ENCODE data around the gene ABHD12.
A peak's percentile ranks its signal among the peaks of the same experiment; 100 is the strongest.

Gene ABHD12

DNA sequence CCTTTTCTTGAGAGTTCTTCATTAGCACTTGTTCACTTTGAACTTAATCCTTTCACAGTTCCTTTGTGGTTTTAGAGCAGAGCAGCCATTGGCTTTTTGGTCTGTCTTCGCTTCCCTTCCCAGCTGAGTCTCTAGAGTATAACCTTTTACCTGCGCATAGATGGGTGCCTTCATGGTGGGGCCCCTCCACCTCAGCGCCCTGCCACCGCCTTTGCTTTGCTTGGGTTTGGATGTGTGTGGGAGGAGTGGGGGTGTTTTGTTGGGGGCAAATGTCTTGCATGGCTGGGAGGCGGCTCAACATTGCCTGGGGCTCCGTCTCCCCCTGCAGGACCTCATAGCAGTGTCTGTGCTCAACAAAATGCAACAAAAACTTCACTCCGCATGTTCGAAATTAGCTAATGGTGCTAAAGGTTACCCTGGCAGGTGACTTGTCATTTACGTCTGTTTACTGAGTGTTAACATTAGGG is 130.8 kb downstream of the ABHD12 start:
- Histone ChIP-seq H3K36me3 (ENCODE audit: insufficient read depth, low read length) (peaks cover 36% of the 10 kb centered on the region), H3K4me1 (ENCODE audit: control insufficient read depth, insufficient read depth, low read length, unreplicated experiment) (peaks cover 20% of the 10 kb centered on the region), H3K79me2 (ENCODE audit: control insufficient read depth, insufficient read depth, low read length, unreplicated experiment) (peaks cover 54% of the 10 kb centered on the region)

DNA sequence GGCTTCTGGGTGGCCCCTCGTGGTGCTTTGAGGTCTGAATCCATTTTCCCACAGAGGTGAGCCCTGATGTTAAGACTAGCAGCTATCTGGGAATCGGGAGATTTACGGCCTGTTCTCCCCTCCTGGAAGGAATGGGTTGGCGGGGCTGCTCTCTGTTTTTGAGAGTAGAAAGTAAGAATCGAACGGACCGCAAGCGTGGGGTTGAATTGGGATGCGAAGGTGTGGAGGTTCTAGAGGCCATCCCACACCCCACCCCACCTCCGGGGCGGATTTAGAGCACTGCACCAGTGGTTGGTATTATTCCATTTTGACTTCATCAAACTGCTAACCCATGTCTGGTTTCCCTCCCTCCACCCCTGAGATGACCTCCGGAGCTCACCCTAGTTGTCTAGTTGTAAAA is 131.3 kb downstream of the ABHD12 start:
- H3K4me1 ChIP-seq (ENCODE audit: control insufficient read depth, insufficient read depth, low read length, unreplicated experiment) = peaks cover 25% of the 10 kb centered on the region
- H3K4me3 ChIP-seq (ENCODE audit: low read depth, low read length) = no peak overlapping the region
- peaks cover 40% of the 10 kb centered on the region for H3K36me3 ChIP-seq (ENCODE audit: insufficient read depth, low read length)
- H3K79me2 ChIP-seq (ENCODE audit: control insufficient read depth, insufficient read depth, low read length, unreplicated experiment) = peaks cover 59% of the 10 kb centered on the region
- H3K27ac ChIP-seq (ENCODE audit: low read depth, low read length) = no peak overlapping the region
- no peaks in the 10 kb centered on the region for H3K27me3 ChIP-seq (ENCODE audit: insufficient read depth, low read length)
- no peak overlapping the region for H2AFZ ChIP-seq (ENCODE audit: low read length, unreplicated experiment)

More for the DNA sequence above, 130.8 kb downstream of the ABHD12 start:
- no peaks in the 10 kb centered on the region for H3K27me3 ChIP-seq (ENCODE audit: insufficient read depth, low read length)
- H2AFZ ChIP-seq (ENCODE audit: low read length, unreplicated experiment) = no peak overlapping the region
- H3K4me3 ChIP-seq (ENCODE audit: low read depth, low read length) = no peak overlapping the region
- H3K27ac ChIP-seq (ENCODE audit: low read depth, low read length) = no peak overlapping the region

DNA sequence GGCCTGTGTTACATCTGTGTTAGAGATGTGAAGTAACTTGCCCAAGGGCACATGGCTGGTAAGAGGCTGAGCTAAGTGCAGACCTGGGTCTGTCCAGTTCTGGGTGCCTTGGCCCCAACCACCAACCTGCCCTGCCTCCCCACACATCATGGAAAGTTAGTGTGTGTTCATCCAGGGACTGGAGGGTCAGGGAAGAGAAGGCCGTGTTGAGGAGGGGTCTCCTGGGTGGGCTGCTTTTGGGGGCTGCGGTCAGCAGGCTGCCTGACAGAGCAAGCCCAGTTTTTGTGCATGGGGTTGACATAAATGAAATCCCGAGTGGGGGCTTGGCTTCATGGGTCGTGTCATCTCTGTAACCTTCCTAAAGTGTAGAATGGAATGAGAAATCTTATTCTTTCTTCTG is 131.8 kb downstream of the ABHD12 start:
- Histone ChIP-seq H3K4me1 (ENCODE audit: control insufficient read depth, insufficient read depth, low read length, unreplicated experiment) (peaks cover 26% of the 10 kb centered on the region), H3K36me3 (ENCODE audit: insufficient read depth, low read length) (peaks cover 42% of the 10 kb centered on the region), H3K27ac (ENCODE audit: low read depth, low read length) (no peak overlapping the region), H3K4me3 (ENCODE audit: low read depth, low read length) (no peak overlapping the region), H3K79me2 (ENCODE audit: control insufficient read depth, insufficient read depth, low read length, unreplicated experiment) (peaks cover 63% of the 10 kb centered on the region), H3K27me3 (ENCODE audit: insufficient read depth, low read length) (no peaks in the 10 kb centered on the region), H2AFZ (ENCODE audit: low read length, unreplicated experiment) (no peak overlapping the region)

DNA sequence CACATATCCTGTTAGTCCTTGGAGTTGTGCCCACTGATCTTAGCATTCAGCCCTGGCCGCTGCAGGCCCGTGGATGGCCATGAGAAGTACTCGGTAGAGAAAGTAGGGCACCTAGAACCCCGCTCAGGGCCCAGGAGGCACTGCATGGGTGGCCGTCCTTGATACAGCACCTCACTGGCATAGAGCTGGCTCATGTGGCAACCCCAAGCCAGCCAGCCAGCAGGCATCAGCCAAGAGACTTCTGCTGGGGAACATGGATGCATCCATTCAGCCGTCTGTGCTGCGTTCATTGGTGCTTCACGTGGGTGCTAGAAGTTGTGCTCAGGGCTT is 132.2 kb downstream of the ABHD12 start:
- H3K79me2 ChIP-seq (ENCODE audit: control insufficient read depth, insufficient read depth, low read length, unreplicated experiment) = peaks cover 67% of the 10 kb centered on the region
- H3K27ac ChIP-seq (ENCODE audit: low read depth, low read length) = no peak overlapping the region
- no peaks in the 10 kb centered on the region for H3K27me3 ChIP-seq (ENCODE audit: insufficient read depth, low read length)
- no peak overlapping the region for H3K4me3 ChIP-seq (ENCODE audit: low read depth, low read length)
- no peak overlapping the region for H2AFZ ChIP-seq (ENCODE audit: low read length, unreplicated experiment)
- peaks cover 42% of the 10 kb centered on the region for H3K36me3 ChIP-seq (ENCODE audit: insufficient read depth, low read length)
- peaks cover 26% of the 10 kb centered on the region for H3K4me1 ChIP-seq (ENCODE audit: control insufficient read depth, insufficient read depth, low read length, unreplicated experiment)

DNA sequence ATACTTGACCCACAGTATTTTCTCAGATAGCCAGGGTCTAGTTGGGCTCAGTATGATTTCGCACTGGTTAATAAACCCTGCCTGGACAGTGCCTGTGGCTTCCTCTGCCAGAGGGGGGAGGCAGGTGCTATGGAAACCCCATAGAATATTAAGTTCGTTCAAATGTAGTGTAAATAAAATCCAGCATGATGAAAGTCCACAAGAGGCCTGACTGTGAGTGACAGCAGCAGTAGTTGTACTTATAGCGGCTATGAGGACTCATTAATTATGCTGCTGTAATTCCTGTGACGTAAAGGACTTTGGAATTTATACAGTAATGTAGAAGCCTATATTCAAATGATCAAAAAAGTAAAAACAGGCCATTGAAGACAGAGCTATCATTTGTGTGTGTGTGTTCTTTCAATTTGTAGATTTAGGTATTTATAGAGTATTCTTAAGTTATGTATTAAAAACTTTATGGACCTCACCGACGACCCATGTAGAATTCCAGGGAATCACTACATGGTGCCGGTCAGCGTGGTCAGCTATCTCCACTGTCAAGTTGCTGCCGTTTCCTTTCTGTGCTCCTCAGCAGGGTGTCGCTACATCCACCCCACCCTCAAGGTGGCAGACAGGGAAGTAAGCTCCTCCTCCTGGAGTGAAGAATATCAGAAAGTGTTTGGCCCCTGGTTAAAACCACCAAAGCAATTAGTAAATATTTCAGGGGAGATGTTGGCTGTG is 132.7 kb downstream of the ABHD12 start:
- Histone ChIP-seq H2AFZ (ENCODE audit: low read length, unreplicated experiment) (no peak overlapping the region), H3K36me3 (ENCODE audit: insufficient read depth, low read length) (peaks cover 42% of the 10 kb centered on the region), H3K4me3 (ENCODE audit: low read depth, low read length) (no peak overlapping the region), H3K79me2 (ENCODE audit: control insufficient read depth, insufficient read depth, low read length, unreplicated experiment) (peaks cover 71% of the 10 kb centered on the region), H3K27ac (ENCODE audit: low read depth, low read length) (no peak overlapping the region), H3K27me3 (ENCODE audit: insufficient read depth, low read length) (no peaks in the 10 kb centered on the region), H3K4me1 (ENCODE audit: control insufficient read depth, insufficient read depth, low read length, unreplicated experiment) (peaks cover 28% of the 10 kb centered on the region)

DNA sequence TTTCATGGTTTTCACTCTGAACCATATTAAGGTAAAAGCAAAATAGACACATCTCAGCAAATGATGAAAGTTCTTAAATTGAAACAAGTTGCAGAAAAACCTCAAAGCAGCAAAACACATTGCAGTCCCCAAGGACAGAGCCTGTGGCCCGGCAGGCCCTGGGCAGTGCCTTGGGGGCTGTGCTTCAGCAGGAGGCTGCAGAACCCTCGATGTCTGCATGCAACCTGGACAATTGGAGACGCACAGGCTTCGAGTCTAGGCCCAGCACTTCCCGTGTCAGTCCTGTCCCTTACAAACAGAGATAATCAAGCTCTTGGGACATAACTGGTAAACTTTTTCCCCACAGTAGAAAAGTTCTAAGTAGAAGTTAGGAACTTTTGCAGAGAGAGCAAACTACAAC is 133.5 kb downstream of the ABHD12 start:
- Histone ChIP-seq H3K36me3 (ENCODE audit: insufficient read depth, low read length) (peaks cover 46% of the 10 kb centered on the region), H3K27me3 (ENCODE audit: insufficient read depth, low read length) (no peaks in the 10 kb centered on the region), H3K4me1 (ENCODE audit: control insufficient read depth, insufficient read depth, low read length, unreplicated experiment) (peaks cover 35% of the 10 kb centered on the region), H2AFZ (ENCODE audit: low read length, unreplicated experiment) (no peak overlapping the region), H3K79me2 (ENCODE audit: control insufficient read depth, insufficient read depth, low read length, unreplicated experiment) (peaks cover 78% of the 10 kb centered on the region), H3K4me3 (ENCODE audit: low read depth, low read length) (no peak overlapping the region), H3K27ac (ENCODE audit: low read depth, low read length) (no peak overlapping the region)

DNA sequence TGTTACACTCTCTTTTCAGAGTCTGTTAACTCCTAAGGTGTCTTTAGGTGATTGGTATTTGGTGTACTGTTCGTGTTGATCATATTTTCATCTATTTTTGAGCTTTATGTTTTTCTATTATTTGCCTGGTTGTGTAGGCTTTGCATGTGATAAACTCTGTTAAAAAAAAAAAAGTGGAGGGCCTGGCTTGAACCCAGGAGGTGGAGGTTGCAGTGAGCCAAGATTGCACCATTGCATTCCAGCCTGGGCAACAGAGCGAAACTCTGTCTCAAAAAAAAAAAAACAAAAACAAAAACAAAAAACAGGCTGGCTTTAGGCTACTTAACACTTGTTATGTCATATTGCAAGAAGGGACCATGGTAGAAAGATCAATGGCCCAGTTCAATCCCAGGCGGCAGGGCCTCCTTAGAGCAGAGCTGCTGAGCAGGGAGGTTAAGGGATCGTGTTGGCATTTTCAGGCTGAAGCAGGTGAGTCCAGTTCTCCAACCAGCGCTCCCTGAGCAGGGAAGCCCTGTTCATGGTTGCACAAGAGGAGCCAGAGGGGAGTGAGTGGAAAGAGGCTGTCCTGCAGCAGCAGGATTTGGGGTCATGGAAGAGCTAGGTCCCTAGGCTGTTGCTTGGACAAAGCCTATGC is 134.3 kb downstream of the ABHD12 start:
- H3K27ac ChIP-seq (ENCODE audit: low read depth, low read length) = peak overlapping the region; percentile 42; the same call in 1 of the 2 replicates
- no peaks in the 10 kb centered on the region for H3K27me3 ChIP-seq (ENCODE audit: insufficient read depth, low read length)
- H3K79me2 ChIP-seq (ENCODE audit: control insufficient read depth, insufficient read depth, low read length, unreplicated experiment) = peaks cover 84% of the 10 kb centered on the region
- H3K4me3 ChIP-seq (ENCODE audit: low read depth, low read length) = no peak overlapping the region
- no peak overlapping the region for H2AFZ ChIP-seq (ENCODE audit: low read length, unreplicated experiment)
- peaks cover 46% of the 10 kb centered on the region for H3K36me3 ChIP-seq (ENCODE audit: insufficient read depth, low read length)
- H3K4me1 ChIP-seq (ENCODE audit: control insufficient read depth, insufficient read depth, low read length, unreplicated experiment) = peaks cover 43% of the 10 kb centered on the region

DNA sequence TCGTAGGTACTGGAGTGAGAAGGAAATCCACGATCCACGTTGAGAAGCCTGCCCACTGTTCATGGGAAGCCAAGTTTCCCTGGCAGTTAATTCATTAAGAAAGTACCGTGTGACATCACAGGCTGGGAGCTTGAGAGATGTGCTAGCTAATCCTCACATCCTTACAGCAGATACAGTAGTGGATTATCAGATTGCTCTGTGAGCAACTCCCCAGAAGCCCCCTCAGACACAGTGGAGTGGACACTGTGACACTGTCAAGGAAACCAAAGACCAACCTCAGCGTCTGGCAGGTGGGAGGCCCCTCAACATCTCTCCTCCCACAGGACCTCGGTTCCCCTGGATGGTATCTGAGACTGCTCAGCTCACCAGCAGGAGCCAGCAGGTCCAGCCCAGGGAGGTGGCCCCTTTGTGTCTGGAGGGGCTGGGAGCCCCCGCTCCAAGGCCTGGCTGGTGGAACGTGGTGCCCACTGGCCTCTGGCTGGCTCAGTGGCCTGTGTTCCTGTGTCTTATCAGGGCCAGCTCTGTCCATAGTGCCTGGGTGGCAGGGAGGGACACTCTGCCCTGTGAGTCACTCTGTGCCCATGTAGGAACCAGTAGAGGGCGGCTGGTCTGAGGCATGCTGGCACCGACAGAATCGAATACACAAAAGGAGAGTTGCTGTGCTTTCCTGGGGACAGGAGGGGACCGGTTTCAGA is 135.5 kb downstream of the ABHD12 start:
- Histone ChIP-seq H3K79me2 (ENCODE audit: control insufficient read depth, insufficient read depth, low read length, unreplicated experiment) (peaks cover 96% of the 10 kb centered on the region), H3K27ac (ENCODE audit: low read depth, low read length) (peak overlapping the region; percentile 44; the same call in 1 of the 2 replicates), H3K36me3 (ENCODE audit: insufficient read depth, low read length) (peaks cover 42% of the 10 kb centered on the region)

DNA sequence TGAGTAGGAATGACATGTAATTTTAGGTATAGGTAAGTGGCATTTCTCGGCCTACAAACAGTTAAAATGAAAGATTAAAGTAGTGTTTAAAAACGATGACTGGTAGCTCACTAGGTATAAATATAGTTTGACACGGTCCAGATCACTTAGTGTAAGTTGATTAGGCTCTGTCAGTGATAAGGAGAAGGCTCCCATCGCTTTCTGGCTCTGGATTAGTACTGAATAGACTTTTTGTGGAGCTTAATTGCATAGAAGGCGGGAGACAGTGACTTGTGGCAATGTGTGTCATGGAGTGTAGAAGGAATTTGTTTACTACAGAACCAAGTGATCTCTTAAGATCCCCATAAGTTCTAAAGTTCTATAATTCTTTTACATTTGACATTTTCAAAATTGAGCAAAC is 136.1 kb downstream of the ABHD12 start:
- Histone ChIP-seq H3K27me3 (ENCODE audit: insufficient read depth, low read length) (no peaks in the 10 kb centered on the region), H3K4me3 (ENCODE audit: low read depth, low read length) (no peak overlapping the region), H3K36me3 (ENCODE audit: insufficient read depth, low read length) (peaks cover 38% of the 10 kb centered on the region), H3K79me2 (ENCODE audit: control insufficient read depth, insufficient read depth, low read length, unreplicated experiment) (peaks cover 97% of the 10 kb centered on the region), H3K27ac (ENCODE audit: low read depth, low read length) (peak overlapping the region; percentile 44; the same call in 1 of the 2 replicates), H2AFZ (ENCODE audit: low read length, unreplicated experiment) (no peak overlapping the region), H3K4me1 (ENCODE audit: control insufficient read depth, insufficient read depth, low read length, unreplicated experiment) (peaks cover 57% of the 10 kb centered on the region)

More for the DNA sequence above, 135.5 kb downstream of the ABHD12 start:
- H3K4me1 ChIP-seq (ENCODE audit: control insufficient read depth, insufficient read depth, low read length, unreplicated experiment) = peaks cover 54% of the 10 kb centered on the region
- H3K4me3 ChIP-seq (ENCODE audit: low read depth, low read length) = no peak overlapping the region
- H3K27me3 ChIP-seq (ENCODE audit: insufficient read depth, low read length) = no peaks in the 10 kb centered on the region
- no peak overlapping the region for H2AFZ ChIP-seq (ENCODE audit: low read length, unreplicated experiment)

DNA sequence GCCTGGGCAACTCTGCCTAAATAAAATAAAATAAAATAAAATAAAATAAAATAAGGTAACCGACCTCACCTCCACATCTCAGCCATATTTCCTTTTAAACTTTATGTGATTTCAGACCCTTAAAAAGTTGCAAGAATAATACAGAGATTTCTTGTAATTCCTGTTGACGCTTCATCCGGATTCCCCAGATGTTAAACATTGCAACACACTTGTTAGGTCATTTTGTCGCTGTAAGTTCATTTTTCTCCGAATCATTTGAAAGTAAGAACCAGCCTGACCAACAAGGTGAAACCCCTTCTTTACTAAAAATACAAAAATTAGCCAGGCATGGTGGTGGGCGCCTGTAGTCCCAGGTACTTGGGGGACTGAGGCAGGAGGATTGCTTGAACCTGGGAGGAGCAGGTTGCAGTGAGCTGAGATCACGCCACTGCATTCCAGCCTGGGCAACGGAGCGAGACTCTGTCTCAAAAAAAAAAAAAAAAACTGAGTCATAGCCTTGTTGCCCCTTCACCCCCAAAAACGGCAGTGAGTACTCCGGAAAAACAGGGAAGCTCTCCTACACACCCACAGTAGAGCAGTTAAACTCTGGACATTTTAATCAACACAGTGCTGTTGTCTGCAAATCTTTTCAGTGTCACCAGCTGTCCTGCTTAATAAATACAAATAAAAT is 136.9 kb downstream of the ABHD12 start:
- Histone ChIP-seq H3K27ac (ENCODE audit: low read depth, low read length) (no peak overlapping the region), H3K79me2 (ENCODE audit: control insufficient read depth, insufficient read depth, low read length, unreplicated experiment) (peaks cover 97% of the 10 kb centered on the region), H3K27me3 (ENCODE audit: insufficient read depth, low read length) (no peaks in the 10 kb centered on the region), H3K4me1 (ENCODE audit: control insufficient read depth, insufficient read depth, low read length, unreplicated experiment) (peaks cover 57% of the 10 kb centered on the region), H3K4me3 (ENCODE audit: low read depth, low read length) (no peak overlapping the region), H2AFZ (ENCODE audit: low read length, unreplicated experiment) (no peak overlapping the region), H3K36me3 (ENCODE audit: insufficient read depth, low read length) (peaks cover 30% of the 10 kb centered on the region)

All from ACC112 (cell line).